HEK293 (cell line): Measurements from ENCODE around the gene DHRS2.

Experiments
- CTCF ChIA-PET: fragments of 350-600 bp; formaldehyde crosslinking; extraction: SDS; loops from one replicate; lab custom pipeline; 2021; ENCODE audit warnings: antibody characterized with exemption; lab: Yijun Ruan, JAX
- POLR2A ChIA-PET: fragments of 300-600 bp; formaldehyde crosslinking; extraction: SDS; loops from one replicate; lab custom pipeline; 2020; ENCODE audit warnings: antibody characterized with exemption, inconsistent platforms; lab: Yijun Ruan, JAX
- H3K27ac ChIP-seq: fragments of 200-500 bp; sonication (Bioruptor generic); 2 replicates; pipeline ENCODE4 v1.5.1; 2014; ENCODE audit warnings: low read depth, low read length, control low read depth, inconsistent platforms; ENCODE audit errors: extremely low read depth
- H3K36me3 ChIP-seq, 2 experiments: fragments of 200-500 bp in 1 of 2; sonication (Bioruptor generic) in 1 of 2; 1 replicate in 1 of 2; 2 replicates in 1 of 2; pipeline ENCODE4 v1.5.1; 2014 to 2017; ENCODE audit warnings: inconsistent platforms in 2 of 2, low read length in 2 of 2; ENCODE audit not compliant: control insufficient read depth in 2 of 2, insufficient read depth in 1 of 2
- H3K4me1 ChIP-seq: fragments of 200-500 bp; sonication (Bioruptor generic); 2 replicates; pipeline ENCODE4 v1.5.1; 2014; ENCODE audit warnings: mild to moderate bottlenecking, low read length, inconsistent platforms; ENCODE audit not compliant: control insufficient read depth, insufficient read depth
- H3K4me3 ChIP-seq: 2 replicates; pipeline ENCODE4 v1.5.1; 2011; ENCODE audit warnings: low read depth, mild to moderate bottlenecking, control low read depth, low read length, moderate library complexity
- H3K9me3 ChIP-seq: fragments of 200-500 bp; sonication (Bioruptor generic); 2 replicates; pipeline ENCODE4 v1.5.1; 2014; ENCODE audit warnings: low read depth, low read length, inconsistent platforms; ENCODE audit not compliant: control insufficient read depth, insufficient read depth
- GLIS2 ChIP-seq: fragments of 450-650 bp; formaldehyde crosslinking; IDR thresholded peaks from 2 replicates; pipeline ENCODE4 v1.5.1; 2016; ENCODE audit warnings: missing biosample characterization, missing genetic modification characterization
- OVOL3 ChIP-seq: fragments of 450-650 bp; formaldehyde crosslinking; IDR thresholded peaks from 2 replicates; pipeline ENCODE4 v1.5.1; 2016; ENCODE audit warnings: missing biosample characterization, missing genetic modification characterization
- REPIN1 ChIP-seq: fragments of 450-650 bp; formaldehyde crosslinking; IDR thresholded peaks from 2 replicates; pipeline ENCODE4 v1.5.1; 2017; ENCODE audit warnings: missing biosample characterization, missing genetic modification characterization, low read depth
- SCRT1 ChIP-seq: fragments of 450-650 bp; formaldehyde crosslinking; IDR thresholded peaks from 2 replicates; pipeline ENCODE4 v1.5.1; 2016; ENCODE audit warnings: missing biosample characterization, missing genetic modification characterization, borderline replicate concordance
- SP7 ChIP-seq: fragments of 450-650 bp; formaldehyde crosslinking; IDR thresholded peaks from 2 replicates; pipeline ENCODE4 v1.5.1; 2016; ENCODE audit warnings: missing biosample characterization, missing genetic modification characterization
- ZBTB1 ChIP-seq: fragments of 450-650 bp; formaldehyde crosslinking; IDR thresholded peaks from 2 replicates; pipeline ENCODE4 v1.5.1; 2016; ENCODE audit warnings: missing biosample characterization, missing genetic modification characterization
- ZBTB21 ChIP-seq: fragments of 450-650 bp; formaldehyde crosslinking; IDR thresholded peaks from 2 replicates; pipeline ENCODE4 v1.5.1; 2017; ENCODE audit warnings: missing biosample characterization, missing genetic modification characterization
- ZFP41 ChIP-seq: fragments of 450-650 bp; formaldehyde crosslinking; IDR thresholded peaks from 2 replicates; pipeline ENCODE4 v1.5.1; 2016; ENCODE audit warnings: missing biosample characterization, missing genetic modification characterization, borderline replicate concordance
- ZNF112 ChIP-seq: fragments of 450-650 bp; formaldehyde crosslinking; IDR thresholded peaks from 2 replicates; pipeline ENCODE4 v1.5.0; 2017; ENCODE audit warnings: missing biosample characterization, missing genetic modification characterization
- ZNF114 ChIP-seq: fragments of 450-650 bp; formaldehyde crosslinking; IDR thresholded peaks from 2 replicates; pipeline ENCODE4 v1.5.0; 2017; ENCODE audit warnings: missing biosample characterization, missing genetic modification characterization
- ZNF155 ChIP-seq: fragments of 450-650 bp; formaldehyde crosslinking; IDR thresholded peaks from 2 replicates; pipeline ENCODE4 v1.5.1; 2016; ENCODE audit warnings: missing biosample characterization, missing genetic modification characterization
- ZNF157 ChIP-seq: fragments of 450-650 bp; formaldehyde crosslinking; IDR thresholded peaks from 2 replicates; pipeline ENCODE4 v1.5.1; 2016; ENCODE audit warnings: missing biosample characterization, missing genetic modification characterization
- ZNF24 ChIP-seq: fragments of 450-650 bp; formaldehyde crosslinking; IDR thresholded peaks from 2 replicates; pipeline ENCODE4 v1.5.1; 2016; ENCODE audit warnings: missing biosample characterization, missing genetic modification characterization
- ZNF335 ChIP-seq: fragments of 450-650 bp; formaldehyde crosslinking; conservative IDR thresholded peaks from 2 replicates; pipeline ENCODE4 v1.5.1; 2016; ENCODE audit warnings: missing biosample characterization, missing genetic modification characterization
- ZNF37A ChIP-seq: fragments of 450-650 bp; IDR thresholded peaks from 2 replicates; pipeline ENCODE4 v1.5.1; 2018; ENCODE audit warnings: missing biosample characterization, missing genetic modification characterization
- ZNF473 ChIP-seq: fragments of 450-650 bp; formaldehyde crosslinking; IDR thresholded peaks from 2 replicates; pipeline ENCODE4 v1.5.1; 2017; ENCODE audit warnings: missing biosample characterization, missing genetic modification characterization
- ZNF560 ChIP-seq: fragments of 450-650 bp; formaldehyde crosslinking; IDR thresholded peaks from 2 replicates; pipeline ENCODE4 v1.5.1; 2017; ENCODE audit warnings: missing biosample characterization, missing genetic modification characterization, borderline replicate concordance
- ZNF623 ChIP-seq: fragments of 450-650 bp; formaldehyde crosslinking; IDR thresholded peaks from 2 replicates; pipeline ENCODE4 v1.5.1; 2016; ENCODE audit warnings: missing biosample characterization, missing genetic modification characterization
- ZNF664 ChIP-seq: fragments of 450-650 bp; formaldehyde crosslinking; IDR thresholded peaks from 2 replicates; pipeline ENCODE4 v1.5.1; 2016; ENCODE audit warnings: missing biosample characterization, missing genetic modification characterization
- ZNF777 ChIP-seq: fragments of 450-650 bp; formaldehyde crosslinking; IDR thresholded peaks from 2 replicates; pipeline ENCODE4 v1.5.1; 2017; ENCODE audit warnings: missing biosample characterization, missing genetic modification characterization, borderline replicate concordance
- ZNF785 ChIP-seq: fragments of 450-650 bp; formaldehyde crosslinking; IDR thresholded peaks from 2 replicates; pipeline ENCODE4 v1.5.1; 2016; ENCODE audit warnings: missing biosample characterization, missing genetic modification characterization
- TF ChIP-seq, protein P1 (sequence below): fragments of 450-650 bp; formaldehyde crosslinking; IDR thresholded peaks from 2 replicates; pipeline ENCODE4 v1.5.1; 2017; ENCODE audit warnings: missing biosample characterization, missing genetic modification characterization
- TF ChIP-seq, protein P2 (sequence below): fragments of 450-650 bp; formaldehyde crosslinking; IDR thresholded peaks from 2 replicates; pipeline ENCODE4 v1.5.1; 2016; ENCODE audit warnings: missing biosample characterization, missing genetic modification characterization, borderline replicate concordance
- TF ChIP-seq, protein P3 (sequence below): fragments of 450-650 bp; formaldehyde crosslinking; IDR thresholded peaks from 2 replicates; pipeline ENCODE4 v1.5.1; 2017; ENCODE audit warnings: missing biosample characterization, mild to moderate bottlenecking, missing genetic modification characterization, moderate library complexity
- TF ChIP-seq, protein P4 (sequence below): fragments of 450-650 bp; formaldehyde crosslinking; IDR thresholded peaks from 2 replicates; pipeline ENCODE4 v1.5.1; 2016; ENCODE audit warnings: missing biosample characterization, missing genetic modification characterization

The DHRS2 gene

DNA sequence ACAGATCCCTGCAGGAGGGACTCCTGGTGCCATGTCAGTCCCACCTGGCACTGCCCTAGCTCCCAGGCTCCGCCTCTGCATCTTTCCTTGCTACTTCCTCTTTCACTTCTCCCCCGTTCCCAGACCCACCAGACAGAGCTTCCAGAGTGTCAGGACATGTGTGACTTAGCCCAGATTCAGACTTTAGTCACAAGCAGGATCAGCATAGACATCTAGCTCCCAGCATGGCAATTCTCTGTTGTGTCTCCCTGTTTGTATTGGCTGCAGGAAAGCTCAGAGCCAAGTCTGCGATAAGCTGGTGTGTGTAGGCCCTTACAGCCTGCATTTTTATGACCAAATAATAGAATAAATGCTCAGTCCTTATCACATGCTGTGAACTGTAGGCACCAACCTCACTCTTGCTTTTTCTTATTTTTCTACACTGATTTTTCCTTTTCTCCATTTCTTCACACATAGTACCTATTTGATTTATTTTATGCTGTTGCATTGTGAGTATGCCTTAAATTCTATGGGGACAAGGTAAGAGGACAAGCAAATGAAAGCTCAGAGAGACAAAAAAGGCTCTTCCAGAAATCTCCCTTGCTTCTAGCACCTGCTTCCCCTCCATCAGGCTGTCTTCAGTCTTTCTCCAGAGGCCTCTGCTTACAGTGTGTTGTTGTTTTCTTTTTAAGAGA is 5.9 kb downstream of the DHRS2 start (continued):
- no peak for TF ChIP-seq ZFP41 (tag by site-specific recombination)
- TF ChIP-seq ZNF114 (tag by site-specific recombination): no peak
- no peak for TF ChIP-seq ZNF560
- no peak for TF ChIP-seq OVOL3
- TF ChIP-seq ZNF37A (tag by site-specific recombination): no peak

DNA sequence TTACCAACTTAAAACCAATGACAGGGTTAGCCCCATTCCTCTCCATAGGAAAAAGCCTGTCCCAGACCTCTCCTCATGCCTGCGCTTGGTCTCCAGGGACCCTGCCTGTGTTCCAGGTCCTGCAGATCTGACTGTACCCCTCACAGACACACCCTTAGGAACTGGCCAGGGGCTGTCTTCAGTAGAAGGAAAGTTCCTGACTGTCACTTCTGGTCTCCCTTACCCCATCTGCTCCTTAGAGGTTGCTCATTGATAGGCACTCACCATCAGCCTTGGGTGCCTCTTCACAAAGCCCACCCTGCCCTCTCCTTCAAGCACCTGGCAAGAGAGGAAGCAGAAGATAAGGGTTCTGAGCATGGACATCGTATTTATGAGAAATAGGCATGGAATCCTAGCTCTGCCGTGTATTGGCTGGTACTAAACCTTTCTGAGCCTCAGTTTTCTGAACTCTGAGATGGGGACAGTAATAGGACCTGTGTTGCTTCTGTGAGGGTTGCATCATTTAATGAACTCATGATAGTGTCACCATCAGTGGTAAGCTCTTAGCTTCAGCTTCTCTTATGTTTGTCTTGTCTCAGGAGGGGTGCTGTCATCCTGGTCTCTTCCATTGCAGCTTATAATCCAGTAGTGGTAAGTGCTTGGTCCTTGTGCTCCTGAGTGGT is 7.5 kb downstream of the DHRS2 start:
- TF ChIP-seq ZNF785 (no peak), ZBTB21 (tag by site-specific recombination) (no peak), ZNF112 (no peak), ZNF777 (no peak), ZNF473 (tag by site-specific recombination) (no peak)
- TF ChIP-seq, protein P1, sequence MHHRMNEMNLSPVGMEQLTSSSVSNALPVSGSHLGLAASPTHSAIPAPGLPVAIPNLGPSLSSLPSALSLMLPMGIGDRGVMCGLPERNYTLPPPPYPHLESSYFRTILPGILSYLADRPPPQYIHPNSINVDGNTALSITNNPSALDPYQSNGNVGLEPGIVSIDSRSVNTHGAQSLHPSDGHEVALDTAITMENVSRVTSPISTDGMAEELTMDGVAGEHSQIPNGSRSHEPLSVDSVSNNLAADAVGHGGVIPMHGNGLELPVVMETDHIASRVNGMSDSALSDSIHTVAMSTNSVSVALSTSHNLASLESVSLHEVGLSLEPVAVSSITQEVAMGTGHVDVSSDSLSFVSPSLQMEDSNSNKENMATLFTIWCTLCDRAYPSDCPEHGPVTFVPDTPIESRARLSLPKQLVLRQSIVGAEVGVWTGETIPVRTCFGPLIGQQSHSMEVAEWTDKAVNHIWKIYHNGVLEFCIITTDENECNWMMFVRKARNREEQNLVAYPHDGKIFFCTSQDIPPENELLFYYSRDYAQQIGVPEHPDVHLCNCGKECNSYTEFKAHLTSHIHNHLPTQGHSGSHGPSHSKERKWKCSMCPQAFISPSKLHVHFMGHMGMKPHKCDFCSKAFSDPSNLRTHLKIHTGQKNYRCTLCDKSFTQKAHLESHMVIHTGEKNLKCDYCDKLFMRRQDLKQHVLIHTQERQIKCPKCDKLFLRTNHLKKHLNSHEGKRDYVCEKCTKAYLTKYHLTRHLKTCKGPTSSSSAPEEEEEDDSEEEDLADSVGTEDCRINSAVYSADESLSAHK: no peak
- TF ChIP-seq, protein P2, sequence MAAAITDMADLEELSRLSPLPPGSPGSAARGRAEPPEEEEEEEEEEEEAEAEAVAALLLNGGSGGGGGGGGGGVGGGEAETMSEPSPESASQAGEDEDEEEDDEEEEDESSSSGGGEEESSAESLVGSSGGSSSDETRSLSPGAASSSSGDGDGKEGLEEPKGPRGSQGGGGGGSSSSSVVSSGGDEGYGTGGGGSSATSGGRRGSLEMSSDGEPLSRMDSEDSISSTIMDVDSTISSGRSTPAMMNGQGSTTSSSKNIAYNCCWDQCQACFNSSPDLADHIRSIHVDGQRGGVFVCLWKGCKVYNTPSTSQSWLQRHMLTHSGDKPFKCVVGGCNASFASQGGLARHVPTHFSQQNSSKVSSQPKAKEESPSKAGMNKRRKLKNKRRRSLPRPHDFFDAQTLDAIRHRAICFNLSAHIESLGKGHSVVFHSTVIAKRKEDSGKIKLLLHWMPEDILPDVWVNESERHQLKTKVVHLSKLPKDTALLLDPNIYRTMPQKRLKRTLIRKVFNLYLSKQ (tag by site-specific recombination): no peak
- TF ChIP-seq, protein P3, sequence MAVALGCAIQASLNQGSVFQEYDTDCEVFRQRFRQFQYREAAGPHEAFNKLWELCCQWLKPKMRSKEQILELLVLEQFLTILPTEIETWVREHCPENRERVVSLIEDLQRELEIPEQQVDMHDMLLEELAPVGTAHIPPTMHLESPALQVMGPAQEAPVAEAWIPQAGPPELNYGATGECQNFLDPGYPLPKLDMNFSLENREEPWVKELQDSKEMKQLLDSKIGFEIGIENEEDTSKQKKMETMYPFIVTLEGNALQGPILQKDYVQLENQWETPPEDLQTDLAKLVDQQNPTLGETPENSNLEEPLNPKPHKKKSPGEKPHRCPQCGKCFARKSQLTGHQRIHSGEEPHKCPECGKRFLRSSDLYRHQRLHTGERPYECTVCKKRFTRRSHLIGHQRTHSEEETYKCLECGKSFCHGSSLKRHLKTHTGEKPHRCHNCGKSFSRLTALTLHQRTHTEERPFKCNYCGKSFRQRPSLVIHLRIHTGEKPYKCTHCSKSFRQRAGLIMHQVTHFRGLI (tag by site-specific recombination): no peak
- H3K4me1 ChIP-seq: peaks cover 21% of the 10 kb centered on the region
- CTCF ChIA-PET: interaction anchor here (0.7 to 0.9 kb wide), 3 partner anchors 10 to 22 kb away, joined by 3 to 4 read pairs (median 4); no protein-coding TSS in a partner anchor
- H3K36me3 ChIP-seq: no peaks in the 10 kb centered on the region
- no peaks in the 10 kb centered on the region for H3K9me3 ChIP-seq
- POLR2A ChIA-PET: no interaction called here
- no peak overlapping the region for H3K4me3 ChIP-seq
- H3K27ac ChIP-seq: no peak overlapping the region

DNA sequence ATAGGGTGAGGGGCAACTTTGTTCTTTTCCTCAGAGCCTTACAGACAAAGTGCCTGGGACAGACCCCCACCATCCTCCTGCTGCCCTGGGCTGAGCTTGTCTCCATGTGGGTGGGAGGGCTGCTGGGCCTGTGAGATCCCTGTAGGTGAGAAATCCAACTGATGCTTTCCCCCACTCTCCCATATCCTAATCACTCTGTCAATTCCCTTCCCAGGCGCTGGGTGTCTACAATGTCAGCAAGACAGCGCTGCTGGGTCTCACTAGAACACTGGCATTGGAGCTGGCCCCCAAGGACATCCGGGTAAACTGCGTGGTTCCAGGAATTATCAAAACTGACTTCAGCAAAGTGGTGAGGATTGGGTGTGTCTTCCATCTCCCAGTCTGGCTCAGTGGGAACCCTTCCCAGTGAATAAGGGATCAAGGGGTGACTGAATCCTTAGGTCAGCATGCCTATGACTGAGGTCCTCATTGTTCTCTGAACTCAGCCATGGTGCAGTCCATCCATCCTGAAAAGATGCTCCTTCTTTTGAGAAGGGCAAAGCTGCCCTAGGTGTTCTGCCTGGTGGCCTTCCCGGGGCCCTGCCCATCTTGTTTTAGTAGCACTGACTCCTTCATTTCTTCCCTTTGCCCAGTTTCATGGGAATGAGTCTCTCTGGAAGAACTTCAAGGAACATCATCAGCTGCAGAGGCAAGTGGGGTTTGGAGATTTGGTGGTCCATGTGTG is 8.2 kb downstream of the DHRS2 start:
- TF ChIP-seq ZNF157 (tag by site-specific recombination) (no peak), ZBTB1 (tag by site-specific recombination) (no peak), SP7 (no peak), ZNF24 (tag by site-specific recombination) (no peak), ZNF335 (tag by site-specific recombination) (no peak), SCRT1 (tag by site-specific recombination) (no peak), REPIN1 (no peak), GLIS2 (tag by site-specific recombination) (no peak), ZNF155 (tag by site-specific recombination) (no peak), ZNF623 (tag by site-specific recombination) (no peak), ZNF664 (tag by site-specific recombination) (no peak)
- TF ChIP-seq, protein P4, sequence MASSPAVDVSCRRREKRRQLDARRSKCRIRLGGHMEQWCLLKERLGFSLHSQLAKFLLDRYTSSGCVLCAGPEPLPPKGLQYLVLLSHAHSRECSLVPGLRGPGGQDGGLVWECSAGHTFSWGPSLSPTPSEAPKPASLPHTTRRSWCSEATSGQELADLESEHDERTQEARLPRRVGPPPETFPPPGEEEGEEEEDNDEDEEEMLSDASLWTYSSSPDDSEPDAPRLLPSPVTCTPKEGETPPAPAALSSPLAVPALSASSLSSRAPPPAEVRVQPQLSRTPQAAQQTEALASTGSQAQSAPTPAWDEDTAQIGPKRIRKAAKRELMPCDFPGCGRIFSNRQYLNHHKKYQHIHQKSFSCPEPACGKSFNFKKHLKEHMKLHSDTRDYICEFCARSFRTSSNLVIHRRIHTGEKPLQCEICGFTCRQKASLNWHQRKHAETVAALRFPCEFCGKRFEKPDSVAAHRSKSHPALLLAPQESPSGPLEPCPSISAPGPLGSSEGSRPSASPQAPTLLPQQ (tag by site-specific recombination): no peak
- CTCF ChIA-PET: interaction anchor here (0.7 to 1.0 kb wide), 4 partner anchors 11 to 55 kb away, joined by 3 to 4 read pairs (median 4); no protein-coding TSS in a partner anchor
- Histone ChIP-seq H3K9me3 (no peaks in the 10 kb centered on the region), H3K4me3 (no peak overlapping the region), H3K27ac (no peak overlapping the region), H3K36me3 (no peaks in the 10 kb centered on the region), H3K4me1 (peaks cover 21% of the 10 kb centered on the region)
- POLR2A ChIA-PET: no interaction called here
